ENCODE data around the gene BIRC7.

Gene BIRC7

DNA sequence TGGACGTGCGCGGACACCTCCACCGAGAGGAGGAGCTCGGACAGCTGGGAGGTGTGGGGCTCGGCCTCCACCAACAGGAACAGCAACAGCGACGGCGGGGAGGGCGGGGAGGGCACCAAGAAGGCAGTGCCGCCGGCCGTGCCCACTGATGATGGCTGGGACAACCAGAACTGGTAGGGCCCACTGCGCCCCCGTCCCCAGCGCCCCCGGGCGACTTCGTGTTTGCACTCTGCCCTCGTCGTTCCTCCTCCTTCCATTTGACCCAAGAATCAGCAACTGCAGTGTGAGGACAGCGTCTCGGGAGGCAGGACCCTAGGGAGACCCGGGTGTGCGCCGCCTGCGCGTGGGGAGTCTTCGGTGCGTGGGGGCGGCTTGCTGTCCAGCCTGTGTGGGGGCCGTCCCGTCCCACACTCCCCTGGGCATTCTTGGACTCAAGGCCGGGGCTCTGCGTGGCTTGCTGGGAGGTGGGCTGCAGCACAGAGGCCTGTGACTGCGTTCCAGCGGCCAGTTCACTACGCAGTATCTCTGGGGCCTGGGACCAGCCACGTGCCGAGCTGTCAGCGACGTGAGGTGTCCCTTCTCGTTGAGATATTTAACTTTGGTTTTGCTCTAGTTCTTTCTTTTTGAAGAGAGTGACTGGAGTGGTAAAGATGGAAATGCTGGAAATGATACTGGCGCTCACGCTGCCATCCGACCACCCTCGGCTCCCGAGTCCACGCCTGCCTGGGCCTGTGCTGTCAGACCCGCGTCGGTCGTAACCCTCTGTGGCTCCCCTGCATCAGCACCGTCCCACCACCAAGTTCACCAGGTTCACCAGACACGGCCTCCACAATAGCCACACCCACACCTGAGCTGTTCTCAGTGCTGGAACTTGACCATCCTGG lies 52.2 kb downstream of the BIRC7 start:
- H3K27ac ChIP-seq = no peak overlapping the region
- no peak overlapping the region for H3K4me3 ChIP-seq

DNA sequence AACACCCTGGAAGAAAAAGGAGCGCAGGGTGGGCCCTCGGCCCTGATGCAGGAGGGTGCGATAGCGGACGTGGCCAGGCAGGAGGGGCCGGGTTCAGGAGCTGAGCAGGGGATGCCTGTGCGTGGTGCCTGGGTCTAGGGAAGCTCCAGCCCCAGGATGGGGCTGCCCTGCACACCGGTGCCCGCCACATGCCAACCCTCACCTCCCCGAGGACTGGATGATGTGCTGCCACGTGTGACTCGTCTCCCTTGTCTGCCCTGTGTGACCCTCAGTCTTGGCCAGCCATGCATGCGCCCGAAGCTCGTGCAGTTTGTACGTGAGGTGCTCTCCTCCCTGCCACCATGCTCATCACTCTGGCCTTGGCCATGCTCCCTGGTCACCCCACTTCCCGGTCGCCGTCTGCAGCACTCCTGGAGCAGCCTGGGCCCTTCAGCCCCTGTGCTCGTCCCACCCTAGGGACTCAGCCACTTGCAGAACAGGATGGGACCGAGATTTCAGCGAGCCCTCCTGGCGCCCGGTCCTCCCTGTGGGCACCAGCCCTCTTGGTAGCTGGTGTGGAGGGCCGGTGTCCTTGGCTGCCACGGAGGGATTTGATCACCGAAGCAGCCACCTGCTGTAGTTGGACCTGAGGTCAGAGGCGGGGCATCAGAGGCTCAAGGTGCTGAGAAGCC lies 53.0 kb downstream of the BIRC7 start:
- Histone ChIP-seq H3K27ac (no peak overlapping the region), H3K4me3 (no peak overlapping the region)

DNA sequence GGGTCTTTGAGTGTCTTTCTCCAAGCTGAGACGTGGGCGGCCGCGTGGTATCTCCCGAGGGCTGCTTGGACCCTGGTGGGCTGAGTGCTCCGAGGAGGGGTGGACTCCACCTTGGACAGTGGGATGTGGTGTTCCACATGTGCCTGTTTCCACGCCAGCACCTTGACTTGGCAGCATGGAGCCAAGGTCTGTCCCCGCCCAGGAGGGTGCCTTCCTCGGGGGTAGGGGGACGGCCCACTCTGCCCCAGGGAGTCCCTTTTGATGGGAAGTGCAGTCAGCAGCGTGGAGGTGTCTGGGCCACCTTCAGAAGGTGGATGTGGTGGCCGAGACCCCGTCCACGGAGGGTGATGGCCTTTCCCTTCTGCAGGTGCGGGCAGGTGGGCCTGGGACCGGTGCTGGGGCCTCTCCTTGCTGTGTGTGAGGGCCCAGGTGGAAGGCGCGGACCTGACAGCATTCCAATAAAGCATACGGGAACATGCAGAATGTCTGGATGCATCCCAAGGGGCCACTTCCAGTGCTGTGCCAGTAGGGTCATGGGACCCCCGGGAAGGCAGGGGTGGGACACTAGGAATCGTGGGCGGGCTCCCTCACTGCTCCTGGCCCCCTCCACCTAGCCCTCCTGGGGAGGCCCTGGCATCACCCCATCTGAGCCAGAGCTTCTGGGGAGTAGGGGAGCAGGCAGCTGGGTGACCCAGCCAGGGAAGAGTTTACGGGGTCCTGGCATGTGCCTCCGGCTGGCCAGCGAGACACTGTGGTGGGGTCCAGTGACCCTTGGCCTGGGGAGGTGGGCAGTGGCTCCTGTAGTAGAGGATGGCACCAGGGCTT lies 53.8 kb downstream of the BIRC7 start:
- H3K4me3 ChIP-seq = no peak overlapping the region
- no peak overlapping the region for H3K27ac ChIP-seq

Measured in skin epidermis (tissue), 12 donors.